B cell (primary cell): ENCODE results near the gene SLC41A3. TPM values are rescaled to one million over a fixed set of nuclear protein-coding genes. Genes with fewer than 3 reads are reported as not detected.

Experiments
- ATAC-seq: fragments of 200-7000 bp; cut with Tn5 transposase; one replicate; pipeline ENCODE4 v1.10.0; 2021; ENCODE audit warnings: low read depth, mild to moderate bottlenecking, moderate number of reproducible peaks, moderate library complexity
- CTCF ChIA-PET: fragments of 350-600 bp; sonication (Branson Sonifier 250); formaldehyde crosslinking; loops from one replicate; lab custom pipeline; 2021; ENCODE audit warnings: antibody characterized with exemption, inconsistent platforms; lab: Charles Lee
- POLR2A ChIA-PET: fragments of 350-600 bp; sonication (Branson Sonifier 250); formaldehyde crosslinking; loops from one replicate; lab custom pipeline; 2021; ENCODE audit warnings: antibody characterized with exemption; lab: Charles Lee
- DNase-seq: peaks from one replicate; pipeline ENCODE4 v3.0.0; 2013
- H2AFZ ChIP-seq: 2 replicates; pipeline ENCODE4 v1.6.1; 2012; ENCODE audit warnings: mild to moderate bottlenecking, low read depth, low read length; ENCODE audit not compliant: insufficient read depth, poor library complexity, severe bottlenecking
- H3K27ac ChIP-seq, 2 donors: 1 replicate in 1 of 2; 2 replicates in 1 of 2; pipeline ENCODE4 v1.5.1; 2012 to 2013; ENCODE audit warnings: low read length in 2 of 2, mild to moderate bottlenecking in 2 of 2, moderate library complexity in 1 of 2
- H3K27me3 ChIP-seq, 4 experiments: fragments of 200-600 bp in 1 of 4; sonication (generic) in 1 of 4; replicated peaks in 1 of 4; 1 replicate in 2 of 4; 2 replicates in 2 of 4; pipeline versions ENCODE4 v1.6.1 to v1.7.0; 2013 to 2016; ENCODE audit warnings: low read length in 3 of 4, mild to moderate bottlenecking in 2 of 4, mixed read lengths in 1 of 4, moderate library complexity in 1 of 4; ENCODE audit not compliant: insufficient read depth in 4 of 4, control insufficient read depth in 3 of 4; ENCODE audit errors: control extremely low read depth in 1 of 4
- H3K36me3 ChIP-seq, 2 experiments: replicated peaks in 1 of 2; 1 replicate in 1 of 2; 2 replicates in 1 of 2; pipeline versions ENCODE4 v1.6.1 to v1.7.1; 2013; ENCODE audit warnings: low read length in 1 of 2; ENCODE audit not compliant: insufficient read depth in 2 of 2, control insufficient read depth in 1 of 2; ENCODE audit errors: control extremely low read depth in 1 of 2, extremely low read depth in 1 of 2
- H3K4me1 ChIP-seq, 2 donors: fragments of 200-600 bp in 1 of 2; sonication (generic) in 1 of 2; 1 replicate in 1 of 2; 2 replicates in 1 of 2; pipeline versions ENCODE4 v1.5.1 to v1.6.1; 2013 to 2017; ENCODE audit warnings: low read length in 2 of 2; ENCODE audit not compliant: control insufficient read depth in 2 of 2, insufficient read depth in 2 of 2
- H3K4me2 ChIP-seq: replicated peaks from 2 replicates; pipeline ENCODE3; 2012; ENCODE audit warnings: mild to moderate bottlenecking, low read depth, low read length; ENCODE audit not compliant: poor library complexity, severe bottlenecking
- H3K4me3 ChIP-seq, 5 experiments: fragments of 200-600 bp in 1 of 5; sonication (generic) in 1 of 5; 1 replicate in 3 of 5; 2 replicates in 2 of 5; pipeline versions ENCODE4 v1.5.1 to v1.7.0; 2011 to 2016; ENCODE audit warnings: low read length in 4 of 5, mild to moderate bottlenecking in 4 of 5, low read depth in 2 of 5, control low read depth in 1 of 5, moderate library complexity in 1 of 5; ENCODE audit not compliant: insufficient read depth in 1 of 5; ENCODE audit errors: control extremely low read depth in 1 of 5, extremely low read depth in 1 of 5
- H3K79me2 ChIP-seq: fragments of 200-600 bp; sonication (generic); one replicate; pipeline ENCODE4 v1.6.0; 2016; ENCODE audit warnings: low read length; ENCODE audit not compliant: control insufficient read depth, insufficient read depth
- H3K9ac ChIP-seq: fragments of 200-600 bp; sonication (generic); 2 replicates; pipeline ENCODE4 v1.6.1; 2017; ENCODE audit warnings: mild to moderate bottlenecking, low read length, moderate library complexity
- H3K9me3 ChIP-seq, 3 donors: one replicate each; pipeline versions ENCODE4 v1.6.1 to v1.7.1; 2013; ENCODE audit warnings: low read length in 2 of 3; ENCODE audit not compliant: control insufficient read depth in 2 of 3, insufficient read depth in 1 of 3; ENCODE audit errors: control extremely low read depth in 1 of 3
- H4K20me1 ChIP-seq: 2 replicates; pipeline ENCODE4 v1.6.0; 2012; ENCODE audit warnings: mild to moderate bottlenecking, low read length; ENCODE audit not compliant: insufficient read depth, control insufficient read depth, poor library complexity, severe bottlenecking
- H3K27ac Mint-ChIP-seq: one replicate; pipeline ENCODE4 v1.8.0; 2021; ENCODE audit warnings: mixed read lengths
- H3K27me3 Mint-ChIP-seq: one replicate; pipeline ENCODE4 v1.8.0; 2021; ENCODE audit warnings: mixed read lengths
- H3K4me1 Mint-ChIP-seq: one replicate; pipeline ENCODE4 v1.8.0; 2021; ENCODE audit warnings: mixed read lengths
- H3K4me3 Mint-ChIP-seq: one replicate; pipeline ENCODE4 v1.8.0; 2021; ENCODE audit warnings: mixed read lengths
- H3K9me3 Mint-ChIP-seq: one replicate; pipeline ENCODE4 v1.8.0; 2022; ENCODE audit warnings: mixed read lengths; ENCODE audit not compliant: insufficient read depth
- CTCF ChIP-seq: fragments of 200-600 bp; IDR thresholded peaks from one replicate; pipeline ENCODE4 v1.8.0; 2022; ENCODE audit warnings: antibody characterized with exemption, mild to moderate bottlenecking
- EZH2 ChIP-seq: IDR thresholded peaks from 2 replicates; pipeline ENCODE4 v1.6.1; 2012; ENCODE audit warnings: borderline replicate concordance, low read depth, mild to moderate bottlenecking, moderate library complexity, low read length; ENCODE audit not compliant: insufficient read depth, poor library complexity, severe bottlenecking
- WGBS: methylation state at CpG from one replicate; pipeline ENCODE4 v1.1.5; 2013; ENCODE audit warnings: missing lambda C conversion rate; ENCODE audit not compliant: insufficient coverage; 5-methylcytosine and 5-hydroxymethylcytosine counted together
- intact Hi-C: fragments of 100-400 bp; cut with micrococcal nuclease; formaldehyde crosslinking; loops from one replicate; pipeline ENCODE4 v1.10.0; 2022
- polyA plus RNA-seq: library from polyadenylated mRNA; depleted of rRNA; stranded (reverse); fragments of >200 nt; gene quantifications from 2 replicates; pipeline ENCODE4 v1.2.3, GENCODE V29; 2012
- total RNA-seq, 2 donors: library from RNA; stranded (reverse); fragments of 120-200 nt in 1 of 2; gene quantifications; 1 replicate in 1 of 2; 2 replicates in 1 of 2; pipeline versions ENCODE4 v1.2.3 to v1.2.4, GENCODE V29; 2013 to 2022

Gene SLC41A3
- total and polyA plus RNA-seq, 2 donors (not counting 1 experiment from before 2014, with no cell fraction given), result 34.2 to 39.3 TPM

DNA sequence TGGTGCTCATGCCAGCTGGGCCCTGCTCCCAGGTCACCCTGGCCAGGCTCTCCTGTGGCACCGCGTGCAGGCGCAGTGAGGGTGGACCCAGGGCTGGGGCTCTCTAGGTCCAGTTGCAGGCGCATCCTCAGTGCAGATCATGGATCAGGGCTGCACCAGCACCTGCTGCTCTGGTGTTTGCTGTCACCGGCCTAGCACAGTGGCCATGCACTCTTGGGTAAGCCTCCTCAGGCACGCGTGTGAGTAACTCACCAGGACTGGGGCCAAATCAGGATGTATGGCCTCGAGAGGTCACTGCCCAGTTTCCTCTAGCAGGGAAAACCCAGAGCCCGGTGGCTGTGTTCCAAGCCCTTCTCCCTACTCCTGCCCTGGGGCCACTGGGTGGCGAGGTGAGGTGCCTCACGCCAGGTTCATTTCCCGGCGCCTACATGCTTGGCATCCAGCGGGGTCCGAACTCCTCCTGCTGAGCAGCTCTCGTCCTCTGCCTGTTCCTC, 45.5 kb upstream of the SLC41A3 start:
- no peak overlapping the region for H3K27ac ChIP-seq
- 63% methylated on average over 16 of the region's 16 CpGs for WGBS
- Mint-ChIP-seq H3K4me1 (no peaks in the 10 kb centered on the region), H3K9me3 (no peaks in the 10 kb centered on the region), H3K27ac (no peak overlapping the region), H3K4me3 (no peak overlapping the region), H3K27me3 (peaks cover 10% of the 10 kb centered on the region)
- H3K4me3 ChIP-seq, result no peak overlapping the region
- H3K4me2 ChIP-seq, result no peak overlapping the region
- ATAC-seq (no peak), DNase-seq (no peak)
- ChIA-PET CTCF (no interaction called here), POLR2A (no interaction called here)
- no peak overlapping the region for H3K9ac ChIP-seq
- no peaks in the 10 kb centered on the region for H3K9me3 ChIP-seq
- H3K27me3 ChIP-seq, result no peaks in the 10 kb centered on the region
- intact Hi-C loops, result no loop called here
- H2AFZ ChIP-seq, result no peak overlapping the region
- no peak for TF ChIP-seq EZH2
- no peak for TF ChIP-seq CTCF
- no peaks in the 10 kb centered on the region for H3K36me3 ChIP-seq
- H4K20me1 ChIP-seq, result no peaks in the 10 kb centered on the region
- H3K4me1 ChIP-seq, result no peaks in the 10 kb centered on the region
- no peaks in the 10 kb centered on the region for H3K79me2 ChIP-seq

- H3K4me1 ChIP-seq, result no peaks in the 10 kb centered on the region
These were observed 44.8 kb upstream of the SLC41A3 start for GRCh38 chr3:126128504-126129397.

More at GRCh38 chr3:126128504-126129397, 44.8 kb upstream of the SLC41A3 start:
- H3K27ac ChIP-seq, result no peak overlapping the region
- H3K27me3 ChIP-seq, result no peaks in the 10 kb centered on the region
- no peaks in the 10 kb centered on the region for H3K36me3 ChIP-seq
- 89% methylated on average over 8 of the region's 13 CpGs for WGBS
- no peak for DNase-seq
- no peak overlapping the region for H2AFZ ChIP-seq
- ChIA-PET POLR2A (no interaction called here), CTCF (no interaction called here)
- no peaks in the 10 kb centered on the region for H3K79me2 ChIP-seq
- peaks cover 5% of the 10 kb centered on the region for H3K27me3 Mint-ChIP-seq
- intact Hi-C loops, result no loop called here
- H3K4me3 Mint-ChIP-seq, result no peak overlapping the region
- ATAC-seq, result no peak
- no peaks in the 10 kb centered on the region for H4K20me1 ChIP-seq
- no peak overlapping the region for H3K4me2 ChIP-seq
- no peak overlapping the region for H3K4me3 ChIP-seq
- no peak for TF ChIP-seq CTCF
- TF ChIP-seq EZH2, result no peak
- no peak overlapping the region for H3K27ac Mint-ChIP-seq
- no peaks in the 10 kb centered on the region for H3K9me3 Mint-ChIP-seq
- no peaks in the 10 kb centered on the region for H3K9me3 ChIP-seq
- H3K4me1 Mint-ChIP-seq, result no peaks in the 10 kb centered on the region
- H3K9ac ChIP-seq, result no peak overlapping the region
